Cerebellar cortex (tissue), 1 donor: ENCODE measurements around the gene CPVL.

Experiments
- DNase-seq: peaks from one replicate; pipeline ENCODE4 v3.0.0-alpha.2; 2015; ENCODE audit warnings: low spot score

The CPVL gene

DNA sequence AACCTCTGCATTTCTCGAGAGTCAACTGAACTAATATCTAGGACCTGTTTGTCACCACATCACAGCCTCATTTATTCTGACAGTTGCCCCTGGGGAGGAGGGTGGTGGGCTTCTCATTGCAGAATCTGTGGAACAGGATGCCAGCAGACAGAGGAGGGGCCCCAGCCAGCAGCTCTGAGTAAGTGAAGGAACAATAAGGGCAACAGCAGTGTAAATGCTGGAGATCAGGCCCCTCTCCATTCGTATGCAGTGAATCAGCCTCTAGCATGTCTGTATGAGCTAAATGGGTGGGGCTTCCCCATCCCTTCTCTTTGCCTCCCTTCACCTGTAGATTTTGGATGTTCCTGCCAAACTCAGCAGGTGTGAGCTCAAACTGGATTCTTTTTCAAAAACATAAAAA, 7.7 kb upstream of the CPVL start:
- DNase-seq = no peak

DNA sequence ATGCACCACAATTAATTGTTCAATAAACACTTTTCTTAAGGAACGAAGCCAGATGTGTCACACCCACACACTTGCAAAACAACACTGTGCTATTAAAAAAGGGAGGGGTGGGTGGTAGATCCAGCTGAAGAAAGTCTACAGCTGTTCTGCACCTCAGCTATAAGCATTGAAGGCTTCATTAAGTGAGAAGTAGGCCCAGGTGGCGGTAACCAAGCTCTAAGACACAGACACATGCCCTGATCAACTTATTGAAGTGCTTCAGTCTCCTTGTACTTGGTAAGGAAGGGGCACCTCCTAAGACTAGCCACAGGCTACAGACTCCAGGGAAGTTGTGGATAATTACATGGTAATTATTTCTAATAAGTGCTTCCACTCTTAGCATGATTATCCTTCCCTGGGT, 4.5 kb upstream of the CPVL start:
- DNase-seq = no peak

DNA sequence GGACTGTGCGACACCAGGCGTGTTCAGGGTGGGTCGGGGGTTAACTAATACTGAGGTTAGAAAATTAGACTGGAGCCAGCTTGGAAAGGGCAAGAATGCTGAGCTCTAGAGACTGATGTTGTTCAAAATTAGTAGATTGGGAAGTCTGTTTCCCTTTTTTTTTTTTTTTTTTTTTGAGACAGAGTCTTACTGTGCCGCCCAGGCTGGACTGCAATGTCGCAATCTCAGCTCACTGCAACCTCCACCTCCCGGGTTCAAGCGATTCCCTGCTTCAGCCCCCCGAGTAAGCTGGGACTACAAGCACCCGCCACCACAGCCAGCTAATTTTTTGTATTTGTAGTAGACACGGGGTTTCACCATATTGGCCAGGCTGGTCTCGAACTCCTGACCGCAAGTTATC, 2.7 kb upstream of the CPVL start:
- DNase-seq = no peak

DNA sequence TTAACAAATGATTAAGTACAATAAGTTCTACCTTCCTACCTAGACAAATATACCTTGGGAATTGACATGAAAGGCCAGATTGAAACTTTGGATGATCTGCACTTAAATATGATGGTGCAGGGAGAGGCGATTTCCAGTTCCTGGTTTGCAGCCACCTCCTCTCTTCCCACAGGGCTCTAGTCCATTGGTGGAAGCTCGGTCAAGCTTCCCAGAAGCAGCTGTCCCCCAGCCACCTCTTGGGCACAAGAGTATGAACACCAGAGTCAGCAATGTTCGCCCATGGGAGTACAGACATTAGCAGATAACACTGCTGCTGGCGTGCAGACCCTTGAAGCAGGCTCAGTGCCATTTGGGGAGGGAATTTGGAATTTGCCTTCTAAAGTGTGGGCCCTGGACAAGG, 1.5 kb upstream of the CPVL start:
- DNase-seq = no peak

DNA sequence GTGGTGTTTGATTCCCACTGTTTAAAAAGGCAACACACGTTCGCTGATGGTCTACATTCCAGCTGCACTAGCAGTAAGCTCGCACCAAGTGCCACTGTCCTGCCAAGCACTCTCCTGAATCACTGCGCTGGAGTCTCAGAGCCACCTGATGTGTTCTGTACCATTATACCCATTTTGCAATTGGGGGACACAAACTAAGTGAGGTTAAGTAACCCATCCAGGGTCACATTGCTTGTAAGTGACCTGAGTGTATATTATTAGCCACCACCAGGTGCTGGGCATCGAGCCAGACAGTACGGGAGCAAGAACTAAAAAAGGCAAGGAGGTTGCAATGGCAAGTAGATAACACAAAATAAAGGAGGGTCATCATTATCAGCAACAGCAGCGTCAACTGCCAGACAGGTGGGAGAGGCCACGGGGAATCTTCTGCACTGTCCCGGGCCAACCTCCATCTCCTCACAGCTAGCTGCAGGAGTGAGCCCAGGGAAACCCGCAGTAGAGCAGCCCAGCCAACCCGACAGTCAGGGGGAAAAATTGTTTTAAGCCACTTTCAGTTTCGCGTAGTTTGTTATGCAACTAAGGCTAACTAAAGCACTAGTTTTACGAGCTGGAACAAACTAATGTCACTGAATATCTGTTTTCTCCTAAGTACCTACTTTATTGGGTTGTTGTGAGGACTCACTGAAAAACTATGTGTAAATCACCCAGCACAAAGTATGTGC, 712 bp upstream of the CPVL start:
- DNase-seq = peak; percentile 37

DNA sequence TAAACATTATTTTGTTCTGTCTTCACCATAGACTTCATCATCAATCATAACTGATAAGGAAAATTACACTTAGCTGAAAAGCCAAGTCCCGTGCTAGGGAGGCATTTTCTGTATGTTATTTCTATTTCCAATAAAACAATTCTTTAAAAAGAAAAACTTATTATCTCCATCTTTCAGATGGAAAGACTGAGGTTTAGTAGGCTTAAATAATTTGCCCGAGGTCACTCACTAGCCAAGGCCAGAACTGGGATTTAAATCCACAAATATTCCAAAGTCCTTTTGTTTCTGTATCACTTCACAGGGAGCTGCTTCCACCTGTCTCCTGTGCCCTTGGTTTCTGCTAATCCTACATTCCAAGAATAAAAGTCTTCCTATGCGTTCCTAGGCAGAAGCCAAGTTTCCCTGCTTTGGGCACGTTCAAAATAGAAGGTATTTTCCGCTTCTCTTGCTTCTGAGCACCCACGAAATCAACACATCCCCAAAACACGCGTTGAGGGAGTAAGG, 732 bp downstream of the CPVL start:
- peak; percentile 25 for DNase-seq

DNA sequence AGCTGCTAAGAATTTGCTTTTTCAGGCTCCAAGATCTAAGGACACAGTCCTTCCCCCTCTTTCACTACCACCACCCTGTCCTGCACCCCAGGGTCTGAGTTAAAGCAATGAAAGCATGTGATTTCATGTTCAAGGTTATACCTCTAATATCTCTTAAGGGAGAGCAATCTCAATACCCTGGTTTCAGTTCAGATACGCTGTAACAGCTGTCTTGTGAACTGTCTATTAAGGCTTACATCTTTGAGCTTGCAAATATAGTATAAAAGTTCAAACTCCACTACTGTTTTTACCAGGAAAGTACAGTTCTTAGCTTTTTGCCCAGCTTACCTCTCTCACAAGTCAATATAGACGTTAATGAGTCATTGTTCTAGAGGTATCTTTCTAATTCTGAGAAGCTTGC, 2.6 kb downstream of the CPVL start:
- no peak for DNase-seq

DNA sequence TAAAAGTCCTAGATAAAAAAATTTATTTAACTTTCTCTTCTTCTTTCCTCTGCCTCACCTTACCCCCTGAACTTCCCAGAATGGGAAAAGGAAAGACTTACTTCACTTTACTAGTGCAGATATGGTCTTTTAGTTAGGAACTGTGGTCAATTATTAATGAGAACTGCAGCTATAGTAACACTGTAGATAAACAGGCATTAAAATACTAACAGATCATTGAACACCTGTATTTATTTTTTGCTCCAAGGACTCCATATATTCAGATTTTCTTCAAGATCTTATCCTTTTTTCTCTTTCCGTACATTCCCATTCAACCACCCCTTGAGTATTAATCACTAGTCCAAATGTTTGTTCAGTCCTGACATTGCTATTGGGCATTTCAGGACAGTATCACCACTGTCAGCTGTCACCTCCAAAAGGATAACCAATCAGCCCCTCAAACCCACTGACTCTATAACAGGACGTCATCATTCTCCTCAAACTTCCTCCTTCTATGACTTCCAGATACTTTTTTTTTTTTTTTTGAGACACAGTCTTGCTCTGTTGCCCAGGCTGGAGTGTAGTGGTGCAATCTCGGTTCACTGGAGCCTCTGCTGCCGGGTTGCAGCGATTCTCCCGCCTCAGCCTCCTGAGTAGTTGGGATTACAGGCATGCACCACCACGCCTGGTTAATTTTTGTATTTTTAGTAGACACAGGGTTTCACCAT, 4.2 kb downstream of the CPVL start:
- DNase-seq = no peak

DNA sequence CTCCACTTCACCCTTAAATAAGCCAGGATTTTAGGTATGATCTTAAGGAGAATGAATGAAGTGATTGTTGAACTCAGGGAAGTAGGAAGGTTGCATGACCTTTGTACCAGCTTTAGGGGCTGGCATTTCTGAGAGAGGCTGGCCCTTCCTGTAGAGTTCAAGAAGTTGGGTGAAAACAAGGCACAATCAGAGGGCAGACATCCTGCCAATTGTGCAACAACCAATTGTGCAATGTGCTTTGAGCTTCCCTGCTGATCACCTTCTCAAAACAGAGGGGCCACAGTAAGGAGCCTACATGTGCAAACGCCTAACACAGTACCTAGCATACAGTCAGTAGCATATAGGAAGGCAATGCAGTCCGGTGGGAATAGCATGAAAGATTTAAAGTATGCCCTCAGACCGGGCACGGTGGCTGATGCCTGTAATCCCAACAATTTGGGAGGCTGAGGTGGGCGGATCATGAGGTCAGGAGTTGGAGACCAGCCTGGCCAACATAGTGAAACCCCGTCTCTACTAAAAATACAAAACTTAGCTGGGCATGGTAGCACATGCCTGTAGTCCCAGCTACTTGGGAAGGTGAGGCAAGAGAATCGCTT, 5.4 kb downstream of the CPVL start:
- no peak for DNase-seq

DNA sequence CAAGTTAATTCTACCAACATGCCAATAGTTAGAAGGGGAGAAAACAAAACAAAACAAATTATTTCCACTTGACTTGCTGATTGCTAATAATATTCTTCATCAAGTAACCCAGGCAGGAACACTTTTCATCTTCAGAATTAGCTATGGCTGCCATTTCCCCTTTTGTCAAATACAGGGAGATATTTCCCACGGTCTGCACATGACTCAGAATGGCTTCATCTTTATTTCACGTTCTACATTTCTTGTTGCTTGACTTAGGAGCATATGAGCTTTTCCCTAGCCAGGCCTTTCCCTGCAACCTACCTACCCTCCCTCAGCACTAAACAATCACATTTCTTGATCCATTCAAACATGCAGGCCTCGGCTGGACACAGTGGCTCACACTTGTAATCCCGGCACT, 6.5 kb downstream of the CPVL start:
- no peak for DNase-seq

DNA sequence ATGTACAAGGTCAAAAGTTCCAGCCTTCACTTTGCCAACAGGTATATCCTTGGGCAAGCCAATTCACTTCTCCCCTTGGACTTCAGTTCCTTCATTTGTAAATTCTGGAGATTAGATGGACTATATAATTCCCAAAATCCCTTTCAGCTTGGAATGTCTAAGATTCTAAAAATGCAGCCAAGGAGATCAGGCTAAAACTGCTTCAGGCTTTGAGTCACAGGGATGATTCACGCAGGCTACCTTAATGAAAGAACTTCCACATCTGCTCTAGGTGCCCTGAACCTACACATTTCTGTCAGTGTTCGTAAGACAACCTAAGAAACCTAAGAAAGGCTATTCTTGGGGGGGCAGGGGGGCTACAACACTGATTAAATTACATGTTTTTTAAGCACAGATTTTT, 7.1 kb downstream of the CPVL start:
- DNase-seq = no peak

DNA sequence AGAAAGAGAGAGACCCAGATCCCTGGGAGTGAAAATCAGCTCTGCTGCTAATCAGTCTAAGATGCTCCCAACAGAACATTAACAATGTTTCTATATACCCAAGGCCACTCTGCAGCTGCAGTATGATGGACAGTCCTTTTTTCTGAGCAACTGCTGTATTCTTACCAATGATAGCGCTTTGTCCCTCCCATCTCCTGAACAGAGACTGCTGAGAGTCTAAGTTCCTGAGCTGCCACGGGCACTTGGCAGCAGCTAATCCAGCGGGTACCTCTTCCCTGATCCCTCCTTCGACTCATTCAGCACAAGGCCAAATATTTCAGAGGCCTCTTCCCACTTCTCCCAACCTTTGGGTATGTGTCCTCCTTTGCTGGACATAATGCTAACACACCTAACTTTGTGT, 7.7 kb downstream of the CPVL start:
- no peak for DNase-seq

DNA sequence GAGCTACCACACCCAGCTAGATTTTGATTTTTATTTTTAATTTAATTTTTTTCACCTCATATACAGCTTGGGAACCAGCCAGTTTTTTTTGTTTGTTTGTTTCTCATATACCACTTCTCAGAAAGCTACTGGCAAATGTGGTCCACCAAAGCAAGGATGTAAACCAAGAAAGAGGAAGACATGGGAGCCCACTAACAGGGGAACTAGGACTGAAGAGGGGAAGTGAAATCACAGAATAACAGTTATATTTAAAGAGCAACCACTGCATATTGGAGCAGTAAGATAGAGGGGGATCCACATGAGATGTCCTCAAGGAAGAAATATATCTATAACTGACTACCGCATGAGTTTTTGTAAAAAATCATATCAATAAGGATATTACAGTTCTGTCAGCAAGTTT, 10.5 kb downstream of the CPVL start:
- DNase-seq = no peak

DNA sequence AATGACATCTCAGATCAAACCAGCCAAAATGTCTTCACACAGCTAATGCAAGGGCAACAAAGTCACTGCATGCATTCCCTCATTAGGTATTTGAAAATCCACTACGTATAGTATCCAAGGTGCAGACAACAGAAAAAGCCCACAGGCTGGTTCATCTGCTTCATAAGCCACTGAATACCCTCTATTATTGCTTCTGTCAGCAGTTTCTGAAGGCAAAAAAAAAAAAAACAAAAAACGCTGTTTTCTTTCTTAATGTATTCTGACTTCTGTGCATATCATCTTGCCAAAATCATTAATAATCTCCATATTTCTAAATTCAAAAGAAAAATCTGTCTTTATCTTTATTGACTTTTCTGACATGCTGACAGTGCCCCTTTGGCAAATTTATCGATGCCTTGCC, 13.4 kb downstream of the CPVL start:
- no peak for DNase-seq

DNA sequence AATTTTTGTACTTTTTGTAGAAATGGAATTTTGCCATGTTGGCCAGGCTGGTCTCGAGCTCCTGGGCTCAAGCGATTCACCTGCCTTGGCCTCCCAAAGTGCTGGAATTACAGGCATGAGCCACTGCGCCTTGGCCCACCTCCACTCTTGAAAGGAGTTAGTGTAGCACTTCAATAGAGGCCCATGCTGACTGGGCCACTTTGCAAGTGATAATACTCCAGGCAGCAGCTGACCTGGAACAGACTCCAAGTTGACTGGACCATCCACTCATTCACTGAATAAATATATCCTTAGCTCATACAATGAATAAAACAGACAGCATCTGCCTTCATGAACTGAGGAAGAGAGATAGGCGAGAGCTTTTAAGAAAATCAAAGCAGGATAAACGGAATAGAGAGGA, 14.7 kb downstream of the CPVL start:
- no peak for DNase-seq

DNA sequence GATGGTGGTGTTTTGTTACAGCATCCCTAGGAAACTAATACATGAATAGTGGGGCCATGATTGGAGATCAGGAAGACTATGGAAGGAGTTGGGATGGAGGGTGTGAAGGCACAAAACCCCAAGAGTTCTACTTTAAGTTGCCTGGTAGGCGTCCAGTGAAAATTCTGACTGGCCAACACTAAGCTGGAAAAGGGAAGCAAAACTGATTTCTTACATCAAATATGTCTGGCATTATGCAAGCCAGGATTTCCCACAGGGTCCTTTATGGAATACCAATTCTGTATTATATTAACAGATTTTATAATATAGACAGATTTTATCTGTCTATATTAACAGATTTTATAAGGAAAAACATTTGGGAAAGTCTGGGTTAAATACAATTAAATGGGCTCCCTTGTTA, 16.2 kb downstream of the CPVL start:
- no peak for DNase-seq

DNA sequence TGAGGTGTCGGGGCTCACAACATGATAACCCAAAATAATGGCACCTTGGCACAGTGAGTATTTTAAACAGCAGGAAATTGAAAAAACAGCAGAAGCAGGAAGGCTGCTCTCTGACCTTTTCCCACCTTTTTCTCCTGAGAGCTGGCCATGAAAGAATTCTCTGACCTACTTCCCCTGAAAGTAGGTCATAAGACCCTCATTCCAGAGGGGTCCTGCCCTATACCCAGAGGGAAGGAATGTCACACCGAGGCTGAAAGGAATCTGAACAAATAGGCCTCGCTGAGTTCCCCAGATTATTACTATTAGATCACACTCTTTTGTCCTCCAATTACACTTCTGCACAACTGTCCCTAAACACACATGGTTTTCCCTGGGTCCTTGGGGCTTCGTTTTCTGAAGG, 18.8 kb downstream of the CPVL start:
- DNase-seq = no peak

DNA sequence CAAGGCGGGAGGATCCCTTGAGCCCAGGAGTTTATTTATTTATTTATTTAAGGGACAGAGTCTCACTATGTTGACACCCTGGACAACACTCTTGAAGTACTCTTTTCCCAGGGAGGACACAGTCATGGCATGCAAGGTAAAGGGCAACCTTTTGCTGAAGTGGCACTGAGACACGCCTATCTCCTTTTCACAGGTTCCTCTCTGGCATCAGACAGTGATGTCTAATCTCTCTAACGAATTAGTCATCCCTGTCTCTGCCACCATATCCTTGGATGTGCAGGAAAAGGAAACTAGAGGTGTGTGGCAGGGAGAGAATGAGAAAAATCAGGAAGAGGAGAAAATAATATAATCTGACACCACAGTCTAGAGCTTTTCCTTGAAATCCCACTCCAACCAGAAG, 19.5 kb downstream of the CPVL start:
- DNase-seq = peak; percentile 26

DNA sequence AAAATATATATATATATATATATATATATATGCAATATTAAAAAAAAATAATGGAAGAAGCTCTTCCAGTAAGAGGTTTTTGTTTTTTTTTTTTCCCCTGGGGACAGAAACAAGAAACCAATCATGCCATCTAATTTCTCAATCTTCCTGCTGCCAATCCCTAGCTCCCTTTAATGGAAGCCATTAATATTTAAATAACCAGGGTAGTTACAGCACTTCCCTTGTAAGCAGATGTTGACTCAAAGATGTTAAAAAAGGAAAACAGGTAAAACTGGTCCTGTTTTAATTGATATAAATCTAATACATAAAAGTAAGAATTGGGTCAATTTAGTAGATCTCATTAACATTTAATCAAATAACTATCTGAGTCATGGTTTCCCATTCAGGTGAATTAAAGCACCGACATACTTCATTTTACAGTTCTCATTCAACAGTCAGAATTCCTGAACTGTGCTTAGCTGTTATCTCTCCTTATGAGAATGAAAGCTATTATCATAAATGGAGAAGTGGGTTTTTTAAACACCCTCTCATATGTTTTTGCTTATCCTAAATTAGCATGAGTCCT, 22.6 kb downstream of the CPVL start:
- DNase-seq = peak; percentile 54

DNA sequence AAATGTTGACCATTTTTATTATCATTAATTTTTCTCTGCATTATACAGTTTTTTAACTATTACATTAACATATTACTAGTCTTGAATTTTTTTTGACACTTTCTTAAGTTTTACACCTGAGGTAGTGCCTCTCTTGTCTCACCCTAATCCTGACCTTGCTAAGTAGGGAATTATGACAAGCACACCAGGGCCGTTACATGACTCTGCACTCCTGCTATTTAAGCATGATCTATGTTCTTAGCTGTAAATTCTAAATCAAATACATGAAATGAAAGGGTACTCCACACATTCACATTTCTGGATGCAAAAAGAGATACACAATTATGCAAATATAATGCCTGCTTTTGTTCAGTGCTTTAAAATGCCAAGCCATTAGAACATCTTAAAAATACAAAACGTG, 23.6 kb downstream of the CPVL start:
- peak; percentile 50 for DNase-seq

DNA sequence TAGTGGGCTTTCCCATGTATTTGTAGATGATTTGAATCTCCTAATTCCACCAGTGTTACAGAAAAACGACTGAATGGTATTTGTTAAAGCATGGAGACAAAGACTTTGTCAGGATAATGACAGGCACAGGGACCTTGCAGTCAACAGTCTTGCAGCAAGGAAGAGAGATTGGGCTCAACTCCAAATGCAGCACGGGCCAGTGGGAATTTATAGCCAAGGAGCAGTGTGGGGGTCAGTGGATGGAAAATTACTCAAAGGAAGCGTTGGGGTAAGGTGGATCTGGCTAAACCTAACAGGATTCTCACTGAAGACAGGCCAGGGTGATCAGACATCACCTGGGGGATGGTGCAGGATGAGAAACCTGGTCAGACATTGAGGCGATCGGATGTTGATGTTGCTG, 24.3 kb downstream of the CPVL start:
- DNase-seq = peak; percentile 98

DNA sequence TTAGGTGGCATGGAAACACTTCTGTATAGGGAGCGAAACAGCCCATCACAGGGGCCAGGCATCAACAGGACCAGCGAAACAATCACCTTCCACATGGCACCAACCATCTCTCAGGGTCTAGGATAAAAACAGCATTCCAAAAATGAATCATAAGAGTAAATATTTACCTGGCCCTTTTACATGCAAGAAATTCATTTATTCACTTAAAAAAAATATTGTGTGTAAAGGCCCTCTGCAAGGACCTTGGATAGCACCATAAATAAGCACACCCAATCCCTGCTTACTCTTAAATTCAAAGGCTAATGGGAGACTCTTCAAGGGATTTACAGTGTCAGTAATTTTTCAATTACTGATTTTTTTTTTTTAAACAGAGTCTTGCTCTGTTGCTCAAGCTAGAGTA, 25.4 kb downstream of the CPVL start:
- no peak for DNase-seq

DNA sequence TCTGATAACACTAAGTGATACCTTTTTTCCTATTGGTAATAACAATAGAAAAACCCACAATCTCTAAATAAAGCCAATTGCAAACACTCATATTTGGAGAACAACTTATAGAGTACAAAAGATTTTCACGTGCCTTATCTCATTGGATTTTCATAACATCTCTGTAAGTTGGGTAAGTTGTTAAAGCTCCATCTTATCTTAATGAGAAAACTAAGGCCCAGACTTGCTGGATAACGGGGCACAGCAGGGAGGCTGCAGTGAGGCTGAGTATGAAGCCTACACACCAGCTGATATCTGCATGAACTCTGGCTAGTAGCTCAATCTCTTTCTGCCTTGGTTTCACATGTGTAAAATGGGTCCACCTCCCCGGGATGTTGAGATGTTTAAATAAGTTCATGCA, 26.8 kb downstream of the CPVL start:
- DNase-seq = no peak
